HEK293 (cell line): ENCODE data around the gene EIF4G3.

Experiments used
- CTCF ChIP-seq: fragments of 450-650 bp; formaldehyde crosslinking; IDR thresholded peaks from 2 replicates; pipeline ENCODE4 v1.5.1; 2016; ENCODE audit warnings: missing biosample characterization, missing genetic modification characterization
- KLF16 ChIP-seq: fragments of 450-650 bp; formaldehyde crosslinking; IDR thresholded peaks from 2 replicates; pipeline ENCODE4 v1.5.1; 2017; ENCODE audit warnings: missing biosample characterization, missing genetic modification characterization
- TRIM28 ChIP-seq: IDR thresholded peaks from 2 replicates; pipeline ENCODE4 v1.6.1; 2011; ENCODE audit warnings: low read length, control low read depth, borderline replicate concordance
- YY1 ChIP-seq: fragments of 450-650 bp; formaldehyde crosslinking; IDR thresholded peaks from 2 replicates; pipeline ENCODE4 v1.5.1; 2018; ENCODE audit warnings: missing biosample characterization, missing genetic modification characterization
- ZEB2 ChIP-seq: fragments of 450-650 bp; formaldehyde crosslinking; IDR thresholded peaks from 2 replicates; pipeline ENCODE4 v1.5.1; 2016; ENCODE audit warnings: missing biosample characterization, missing genetic modification characterization
- ZNF138 ChIP-seq: fragments of 450-650 bp; formaldehyde crosslinking; IDR thresholded peaks from 2 replicates; pipeline ENCODE4 v1.5.1; 2016; ENCODE audit warnings: missing biosample characterization, missing genetic modification characterization, borderline replicate concordance
- ZNF174 ChIP-seq: fragments of 450-650 bp; formaldehyde crosslinking; IDR thresholded peaks from 2 replicates; pipeline ENCODE4 v1.5.0; 2017; ENCODE audit warnings: missing biosample characterization, mild to moderate bottlenecking, missing genetic modification characterization
- ZNF555 ChIP-seq: fragments of 450-650 bp; formaldehyde crosslinking; conservative IDR thresholded peaks from 2 replicates; pipeline ENCODE4 v1.5.1; 2017; ENCODE audit warnings: missing biosample characterization, mild to moderate bottlenecking, missing genetic modification characterization, inconsistent platforms
- ZNF580 ChIP-seq: fragments of 450-650 bp; formaldehyde crosslinking; IDR thresholded peaks from 2 replicates; pipeline ENCODE4 v1.5.1; 2016; ENCODE audit warnings: missing biosample characterization, missing genetic modification characterization
- ZNF792 ChIP-seq: fragments of 450-650 bp; formaldehyde crosslinking; IDR thresholded peaks from 2 replicates; pipeline ENCODE4 v1.5.1; 2016; ENCODE audit warnings: missing biosample characterization, missing genetic modification characterization
- TF ChIP-seq, protein P1 (sequence below): fragments of 450-650 bp; formaldehyde crosslinking; IDR thresholded peaks from 2 replicates; pipeline ENCODE4 v1.5.1; 2016; ENCODE audit warnings: missing biosample characterization, missing genetic modification characterization
- TF ChIP-seq, protein P2 (sequence below): fragments of 450-650 bp; formaldehyde crosslinking; conservative IDR thresholded peaks from 2 replicates; pipeline ENCODE4 v1.5.1; 2016; ENCODE audit warnings: low read depth, missing biosample characterization, missing genetic modification characterization

GRCh38 chr1:20936621-20937020 lies 240.1 kb downstream of the EIF4G3 start:
- TF ChIP-seq YY1 (tag by site-specific recombination) (no peak), CTCF (tag by site-specific recombination) (no peak), ZNF792 (tag by site-specific recombination) (no peak), TRIM28 (no peak), ZEB2 (tag by site-specific recombination) (no peak), KLF16 (tag by site-specific recombination) (no peak), ZNF138 (tag by site-specific recombination) (no peak), ZNF555 (no peak), ZNF174 (tag by site-specific recombination) (no peak), ZNF580 (tag by site-specific recombination) (no peak)
- TF ChIP-seq, protein P1, sequence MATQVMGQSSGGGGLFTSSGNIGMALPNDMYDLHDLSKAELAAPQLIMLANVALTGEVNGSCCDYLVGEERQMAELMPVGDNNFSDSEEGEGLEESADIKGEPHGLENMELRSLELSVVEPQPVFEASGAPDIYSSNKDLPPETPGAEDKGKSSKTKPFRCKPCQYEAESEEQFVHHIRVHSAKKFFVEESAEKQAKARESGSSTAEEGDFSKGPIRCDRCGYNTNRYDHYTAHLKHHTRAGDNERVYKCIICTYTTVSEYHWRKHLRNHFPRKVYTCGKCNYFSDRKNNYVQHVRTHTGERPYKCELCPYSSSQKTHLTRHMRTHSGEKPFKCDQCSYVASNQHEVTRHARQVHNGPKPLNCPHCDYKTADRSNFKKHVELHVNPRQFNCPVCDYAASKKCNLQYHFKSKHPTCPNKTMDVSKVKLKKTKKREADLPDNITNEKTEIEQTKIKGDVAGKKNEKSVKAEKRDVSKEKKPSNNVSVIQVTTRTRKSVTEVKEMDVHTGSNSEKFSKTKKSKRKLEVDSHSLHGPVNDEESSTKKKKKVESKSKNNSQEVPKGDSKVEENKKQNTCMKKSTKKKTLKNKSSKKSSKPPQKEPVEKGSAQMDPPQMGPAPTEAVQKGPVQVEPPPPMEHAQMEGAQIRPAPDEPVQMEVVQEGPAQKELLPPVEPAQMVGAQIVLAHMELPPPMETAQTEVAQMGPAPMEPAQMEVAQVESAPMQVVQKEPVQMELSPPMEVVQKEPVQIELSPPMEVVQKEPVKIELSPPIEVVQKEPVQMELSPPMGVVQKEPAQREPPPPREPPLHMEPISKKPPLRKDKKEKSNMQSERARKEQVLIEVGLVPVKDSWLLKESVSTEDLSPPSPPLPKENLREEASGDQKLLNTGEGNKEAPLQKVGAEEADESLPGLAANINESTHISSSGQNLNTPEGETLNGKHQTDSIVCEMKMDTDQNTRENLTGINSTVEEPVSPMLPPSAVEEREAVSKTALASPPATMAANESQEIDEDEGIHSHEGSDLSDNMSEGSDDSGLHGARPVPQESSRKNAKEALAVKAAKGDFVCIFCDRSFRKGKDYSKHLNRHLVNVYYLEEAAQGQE (tag by site-specific recombination) = no peak
- TF ChIP-seq, protein P2, sequence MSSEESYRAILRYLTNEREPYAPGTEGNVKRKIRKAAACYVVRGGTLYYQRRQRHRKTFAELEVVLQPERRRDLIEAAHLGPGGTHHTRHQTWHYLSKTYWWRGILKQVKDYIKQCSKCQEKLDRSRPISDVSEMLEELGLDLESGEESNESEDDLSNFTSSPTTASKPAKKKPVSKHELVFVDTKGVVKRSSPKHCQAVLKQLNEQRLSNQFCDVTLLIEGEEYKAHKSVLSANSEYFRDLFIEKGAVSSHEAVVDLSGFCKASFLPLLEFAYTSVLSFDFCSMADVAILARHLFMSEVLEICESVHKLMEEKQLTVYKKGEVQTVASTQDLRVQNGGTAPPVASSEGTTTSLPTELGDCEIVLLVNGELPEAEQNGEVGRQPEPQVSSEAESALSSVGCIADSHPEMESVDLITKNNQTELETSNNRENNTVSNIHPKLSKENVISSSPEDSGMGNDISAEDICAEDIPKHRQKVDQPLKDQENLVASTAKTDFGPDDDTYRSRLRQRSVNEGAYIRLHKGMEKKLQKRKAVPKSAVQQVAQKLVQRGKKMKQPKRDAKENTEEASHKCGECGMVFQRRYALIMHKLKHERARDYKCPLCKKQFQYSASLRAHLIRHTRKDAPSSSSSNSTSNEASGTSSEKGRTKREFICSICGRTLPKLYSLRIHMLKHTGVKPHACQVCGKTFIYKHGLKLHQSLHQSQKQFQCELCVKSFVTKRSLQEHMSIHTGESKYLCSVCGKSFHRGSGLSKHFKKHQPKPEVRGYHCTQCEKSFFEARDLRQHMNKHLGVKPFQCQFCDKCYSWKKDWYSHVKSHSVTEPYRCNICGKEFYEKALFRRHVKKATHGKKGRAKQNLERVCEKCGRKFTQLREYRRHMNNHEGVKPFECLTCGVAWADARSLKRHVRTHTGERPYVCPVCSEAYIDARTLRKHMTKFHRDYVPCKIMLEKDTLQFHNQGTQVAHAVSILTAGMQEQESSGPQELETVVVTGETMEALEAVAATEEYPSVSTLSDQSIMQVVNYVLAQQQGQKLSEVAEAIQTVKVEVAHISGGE (tag by site-specific recombination) = no peak
